Measurements from ENCODE around the gene CCDC90B. TPM values are rescaled to one million over a fixed set of nuclear protein-coding genes. Genes with fewer than 3 reads are reported as not detected.

CCDC90B gene
- total and polyA plus RNA-seq, 2 donors from 2014 or later, result 31.6 to 38.7 TPM

GRCh38 chr11:83293457-83293774 lies 7.2 kb upstream of the CCDC90B start:
- TF ChIP-seq CTCF (IDR thresholded peaks at IDR 0.05; ENCODE audit: borderline replicate concordance, extremely low read depth, insufficient read depth), result no peak
- Histone ChIP-seq H3K36me3 (ENCODE audit: control insufficient read depth in 2 of 3, insufficient read depth in 3 of 3, low read length in 3 of 3) (no peaks in the 10 kb centered on the region), H3K9me3 (ENCODE audit: control insufficient read depth in 2 of 3, insufficient read depth in 1 of 3, low read length in 3 of 3) (no peaks in the 10 kb centered on the region), H3K4me1 (ENCODE audit: control insufficient read depth in 2 of 3, insufficient read depth in 2 of 3, low read depth in 1 of 3, low read length in 3 of 3) (no peaks in the 10 kb centered on the region), H3K9ac (ENCODE audit: low read length in 3 of 3) (no peak overlapping the region), H3K4me3 (ENCODE audit: low read length in 3 of 3) (no peak overlapping the region), H3K27me3 (ENCODE audit: control insufficient read depth, insufficient read depth, low read length) (no peaks in the 10 kb centered on the region), H3K27ac (ENCODE audit: low read depth in 2 of 2, low read length in 2 of 2) (no peak overlapping the region)
- intact Hi-C loops (cut with DNase I), result no loop called here
- FAIRE-seq (no peak), DNase-seq (no peak)

- Histone ChIP-seq H3K36me3 (ENCODE audit: control insufficient read depth in 2 of 3, insufficient read depth in 3 of 3, low read length in 3 of 3) (no peaks in the 10 kb centered on the region), H3K4me3 (ENCODE audit: low read length in 3 of 3) (peak overlapping the region in 1 of 3 donors; percentile 49), H3K4me1 (ENCODE audit: control insufficient read depth in 2 of 3, insufficient read depth in 2 of 3, low read depth in 1 of 3, low read length in 3 of 3) (no peaks in the 10 kb centered on the region), H3K27me3 (ENCODE audit: control insufficient read depth, insufficient read depth, low read length) (no peaks in the 10 kb centered on the region), H3K27ac (ENCODE audit: low read depth in 2 of 2, low read length in 2 of 2) (no peak overlapping the region), H3K9ac (ENCODE audit: low read length in 3 of 3) (peak overlapping the region in 1 of 3 donors; percentile 36), H3K9me3 (ENCODE audit: control insufficient read depth in 2 of 3, insufficient read depth in 1 of 3, low read length in 3 of 3) (no peaks in the 10 kb centered on the region)
- peak; percentile 64 for TF ChIP-seq CTCF (IDR thresholded peaks at IDR 0.05; ENCODE audit: borderline replicate concordance, extremely low read depth, insufficient read depth)
- DNase-seq (peak in 3 of 5 donors; percentile 22 to 84 (median 58)), FAIRE-seq (peak; percentile 59)
- intact Hi-C loops (cut with DNase I), result no loop called here
These were observed 6.7 kb upstream of the CCDC90B start for GRCh38 chr11:83292709-83293456.

- TF ChIP-seq CTCF (IDR thresholded peaks at IDR 0.05; ENCODE audit: borderline replicate concordance, extremely low read depth, insufficient read depth), result no peak
- H3K27ac ChIP-seq (ENCODE audit: low read depth in 2 of 2, low read length in 2 of 2), result no peak overlapping the region
- H3K9me3 ChIP-seq (ENCODE audit: control insufficient read depth in 2 of 3, insufficient read depth in 1 of 3, low read length in 3 of 3), result no peaks in the 10 kb centered on the region
- peaks cover 4 to 7% (median 5%) of the 10 kb centered on the region in 3 donors for H3K4me1 ChIP-seq (ENCODE audit: control insufficient read depth in 2 of 3, insufficient read depth in 2 of 3, low read depth in 1 of 3, low read length in 3 of 3)
- FAIRE-seq (no peak), DNase-seq (no peak)
- H3K36me3 ChIP-seq (ENCODE audit: control insufficient read depth in 2 of 3, insufficient read depth in 3 of 3, low read length in 3 of 3), result no peaks in the 10 kb centered on the region
- no peak overlapping the region for H3K4me3 ChIP-seq (ENCODE audit: low read length in 3 of 3)
- no peak overlapping the region for H3K9ac ChIP-seq (ENCODE audit: low read length in 3 of 3)
- intact Hi-C loops (cut with DNase I), result no loop called here
- no peaks in the 10 kb centered on the region for H3K27me3 ChIP-seq (ENCODE audit: control insufficient read depth, insufficient read depth, low read length)
These were observed 1.5 kb upstream of the CCDC90B start for GRCh38 chr11:83287631-83288030.
